GM20000 (cell line): Measurements from ENCODE around the gene DCLK3.

Experiments used
- DNase-seq: peaks from one replicate; pipeline ENCODE4 v3.0.0; 2012; ENCODE audit warnings: low spot score
- TF ChIP-seq, protein P1 (sequence below): IDR thresholded peaks from 2 replicates; pipeline ENCODE4 v1.5.1; 2012; ENCODE audit warnings: mild to moderate bottlenecking, control low read depth; ENCODE audit errors: extremely low read depth, missing control alignments

DCLK3 gene

GRCh38 chr3:36688815-36689214, 75.5 kb downstream of the DCLK3 start:
- no peak for DNase-seq

GRCh38 chr3:36686516-36686915, 77.8 kb downstream of the DCLK3 start:
- DNase-seq, result no peak
- TF ChIP-seq, protein P1, sequence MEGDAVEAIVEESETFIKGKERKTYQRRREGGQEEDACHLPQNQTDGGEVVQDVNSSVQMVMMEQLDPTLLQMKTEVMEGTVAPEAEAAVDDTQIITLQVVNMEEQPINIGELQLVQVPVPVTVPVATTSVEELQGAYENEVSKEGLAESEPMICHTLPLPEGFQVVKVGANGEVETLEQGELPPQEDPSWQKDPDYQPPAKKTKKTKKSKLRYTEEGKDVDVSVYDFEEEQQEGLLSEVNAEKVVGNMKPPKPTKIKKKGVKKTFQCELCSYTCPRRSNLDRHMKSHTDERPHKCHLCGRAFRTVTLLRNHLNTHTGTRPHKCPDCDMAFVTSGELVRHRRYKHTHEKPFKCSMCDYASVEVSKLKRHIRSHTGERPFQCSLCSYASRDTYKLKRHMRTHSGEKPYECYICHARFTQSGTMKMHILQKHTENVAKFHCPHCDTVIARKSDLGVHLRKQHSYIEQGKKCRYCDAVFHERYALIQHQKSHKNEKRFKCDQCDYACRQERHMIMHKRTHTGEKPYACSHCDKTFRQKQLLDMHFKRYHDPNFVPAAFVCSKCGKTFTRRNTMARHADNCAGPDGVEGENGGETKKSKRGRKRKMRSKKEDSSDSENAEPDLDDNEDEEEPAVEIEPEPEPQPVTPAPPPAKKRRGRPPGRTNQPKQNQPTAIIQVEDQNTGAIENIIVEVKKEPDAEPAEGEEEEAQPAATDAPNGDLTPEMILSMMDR, result no peak

More at GRCh38 chr3:36688815-36689214, 75.5 kb downstream of the DCLK3 start:
- TF ChIP-seq, protein P1, result no peak

- DNase-seq, result no peak
- TF ChIP-seq, protein P1, result no peak
Measured at GRCh38 chr3:36681867-36682266, 82.5 kb downstream of the DCLK3 start.

GRCh38 chr3:36680952-36681351, 83.4 kb downstream of the DCLK3 start:
- no peak for DNase-seq
- TF ChIP-seq, protein P1, result no peak

DNA sequence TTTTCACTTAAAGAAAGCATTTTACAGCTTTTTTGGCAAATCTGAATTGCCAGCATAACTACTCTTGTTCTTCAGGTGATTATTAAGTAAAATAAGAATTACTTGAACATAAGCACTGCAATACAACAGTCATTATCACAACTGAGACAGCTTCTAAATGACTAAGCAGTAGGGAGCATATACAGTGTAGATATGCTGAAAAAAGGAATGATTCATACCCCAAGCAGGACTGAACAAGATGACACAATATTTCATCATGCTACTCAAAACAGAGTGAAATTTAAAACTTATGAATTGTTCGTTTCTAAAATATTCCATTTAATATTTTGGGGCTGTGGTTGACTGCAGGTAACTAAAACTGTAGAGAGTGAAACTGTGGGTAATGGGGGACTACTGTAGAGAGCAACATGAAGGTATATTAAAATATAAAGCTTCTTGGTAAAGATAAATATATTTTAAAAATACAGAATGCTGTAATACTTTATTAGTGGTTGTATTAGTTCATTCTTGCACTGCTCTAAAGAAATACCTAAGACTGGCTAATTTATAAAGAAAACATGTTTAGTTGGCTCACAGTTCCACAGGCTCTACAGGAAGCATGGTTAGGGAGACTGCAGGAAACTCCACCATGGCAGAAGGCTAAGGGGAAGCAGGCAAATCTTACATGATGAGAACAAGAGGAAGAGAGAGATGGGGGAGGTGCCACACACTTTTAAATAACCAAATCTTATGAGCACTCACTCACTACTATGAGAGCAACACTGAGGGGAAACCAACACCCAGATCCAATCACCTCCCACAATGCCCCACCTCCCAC, 84.8 kb downstream of the DCLK3 start:
- TF ChIP-seq, protein P1, result no peak
- DNase-seq, result no peak

- TF ChIP-seq, protein P1, result no peak
- no peak for DNase-seq
Measured at GRCh38 chr3:36678216-36679013, 85.9 kb downstream of the DCLK3 start.
